ENCODE results near the gene SSRP1.

GRCh38 chr11:57330029-57330428, 5.7 kb downstream of the SSRP1 start:
- no peak for TF ChIP-seq CTCF (conservative IDR thresholded peaks at IDR 0.05)
- TF ChIP-seq EZH2 (IDR thresholded peaks at IDR 0.05; ENCODE audit: low read depth): no peak
